Measurements from ENCODE around the gene ADGRB3.

The ADGRB3 gene

GRCh38 chr6:68636666-68637065 lies 1.6 kb downstream of the ADGRB3 start:
- Histone ChIP-seq H3K36me3 (ENCODE audit: control insufficient read depth in 1 of 2, insufficient read depth in 2 of 2, low read length in 2 of 2) (no peaks in the 10 kb centered on the region), H3K4me1 (ENCODE audit: control insufficient read depth in 1 of 2, insufficient read depth in 2 of 2, low read length in 2 of 2) (peaks cover 0 to 5% of the 10 kb centered on the region in 2 donors), H3K27ac (ENCODE audit: low read length) (no peak overlapping the region), H3K27me3 (ENCODE audit: low read depth, low read length) (no peaks in the 10 kb centered on the region), H3K9me3 (ENCODE audit: control insufficient read depth in 1 of 2, low read length in 2 of 2) (no peaks in the 10 kb centered on the region), H3K4me3 (ENCODE audit: low read depth in 1 of 2, low read length in 2 of 2) (peak overlapping the region; percentile 40 to 89)

- Histone ChIP-seq H3K4me1 (ENCODE audit: control insufficient read depth in 1 of 2, insufficient read depth in 2 of 2, low read length in 2 of 2) (peaks cover 0 to 5% of the 10 kb centered on the region in 2 donors), H3K4me3 (ENCODE audit: low read depth in 1 of 2, low read length in 2 of 2) (peak overlapping the region; percentile 40 to 89)
Observed at GRCh38 chr6:68637071-68637470, 2.0 kb downstream of the ADGRB3 start.

GRCh38 chr6:68637782-68638181 lies 2.7 kb downstream of the ADGRB3 start:
- no peak overlapping the region for H3K27ac ChIP-seq (ENCODE audit: low read length)
- peaks cover 0 to 5% of the 10 kb centered on the region in 2 donors for H3K4me1 ChIP-seq (ENCODE audit: control insufficient read depth in 1 of 2, insufficient read depth in 2 of 2, low read length in 2 of 2)
- H3K9me3 ChIP-seq (ENCODE audit: control insufficient read depth in 1 of 2, low read length in 2 of 2) = no peaks in the 10 kb centered on the region
- H3K36me3 ChIP-seq (ENCODE audit: control insufficient read depth in 1 of 2, insufficient read depth in 2 of 2, low read length in 2 of 2) = no peaks in the 10 kb centered on the region
- H3K27me3 ChIP-seq (ENCODE audit: low read depth, low read length) = no peaks in the 10 kb centered on the region
- peak overlapping the region in 1 of 2 donors; percentile 89 for H3K4me3 ChIP-seq (ENCODE audit: low read depth in 1 of 2, low read length in 2 of 2)

More at GRCh38 chr6:68637071-68637470, 2.0 kb downstream of the ADGRB3 start:
- Histone ChIP-seq H3K9me3 (ENCODE audit: control insufficient read depth in 1 of 2, low read length in 2 of 2) (no peaks in the 10 kb centered on the region), H3K36me3 (ENCODE audit: control insufficient read depth in 1 of 2, insufficient read depth in 2 of 2, low read length in 2 of 2) (no peaks in the 10 kb centered on the region), H3K27ac (ENCODE audit: low read length) (no peak overlapping the region), H3K27me3 (ENCODE audit: low read depth, low read length) (no peaks in the 10 kb centered on the region)

GRCh38 chr6:68638230-68638900 lies 3.3 kb downstream of the ADGRB3 start:
- H3K36me3 ChIP-seq (ENCODE audit: control insufficient read depth in 1 of 2, insufficient read depth in 2 of 2, low read length in 2 of 2) = no peaks in the 10 kb centered on the region
- peak overlapping the region in 1 of 2 donors; percentile 89 for H3K4me3 ChIP-seq (ENCODE audit: low read depth in 1 of 2, low read length in 2 of 2)
- no peaks in the 10 kb centered on the region for H3K9me3 ChIP-seq (ENCODE audit: control insufficient read depth in 1 of 2, low read length in 2 of 2)
- H3K27me3 ChIP-seq (ENCODE audit: low read depth, low read length) = no peaks in the 10 kb centered on the region
- H3K4me1 ChIP-seq (ENCODE audit: control insufficient read depth in 1 of 2, insufficient read depth in 2 of 2, low read length in 2 of 2) = peaks cover 0 to 5% of the 10 kb centered on the region in 2 donors
- no peak overlapping the region for H3K27ac ChIP-seq (ENCODE audit: low read length)

- Histone ChIP-seq H3K9me3 (ENCODE audit: control insufficient read depth in 1 of 2, low read length in 2 of 2) (no peaks in the 10 kb centered on the region), H3K4me3 (ENCODE audit: low read depth in 1 of 2, low read length in 2 of 2) (peak overlapping the region in 1 of 2 donors; percentile 53), H3K27ac (ENCODE audit: low read length) (no peak overlapping the region), H3K27me3 (ENCODE audit: low read depth, low read length) (no peaks in the 10 kb centered on the region), H3K4me1 (ENCODE audit: control insufficient read depth in 1 of 2, insufficient read depth in 2 of 2, low read length in 2 of 2) (peaks cover 0 to 5% of the 10 kb centered on the region in 2 donors), H3K36me3 (ENCODE audit: control insufficient read depth in 1 of 2, insufficient read depth in 2 of 2, low read length in 2 of 2) (no peaks in the 10 kb centered on the region)
Observed at GRCh38 chr6:68639211-68639610, 4.1 kb downstream of the ADGRB3 start.

- no peaks in the 10 kb centered on the region for H3K36me3 ChIP-seq (ENCODE audit: control insufficient read depth in 1 of 2, insufficient read depth in 2 of 2, low read length in 2 of 2)
- H3K9me3 ChIP-seq (ENCODE audit: control insufficient read depth in 1 of 2, low read length in 2 of 2) = no peaks in the 10 kb centered on the region
- H3K27ac ChIP-seq (ENCODE audit: low read length) = peak overlapping the region; percentile 37
- no peaks in the 10 kb centered on the region for H3K27me3 ChIP-seq (ENCODE audit: low read depth, low read length)
- H3K4me3 ChIP-seq (ENCODE audit: low read depth in 1 of 2, low read length in 2 of 2) = peak overlapping the region; percentile 47 to 53
- H3K4me1 ChIP-seq (ENCODE audit: control insufficient read depth in 1 of 2, insufficient read depth in 2 of 2, low read length in 2 of 2) = peaks cover 0 to 5% of the 10 kb centered on the region in 2 donors
Observed at GRCh38 chr6:68639826-68640490, 4.9 kb downstream of the ADGRB3 start.

- peak overlapping the region; percentile 37 for H3K27ac ChIP-seq (ENCODE audit: low read length)
Observed at GRCh38 chr6:68640491-68640835, 5.4 kb downstream of the ADGRB3 start.

GRCh38 chr6:68641172-68641571 lies 6.1 kb downstream of the ADGRB3 start:
- Histone ChIP-seq H3K27me3 (ENCODE audit: low read depth, low read length) (no peaks in the 10 kb centered on the region), H3K27ac (ENCODE audit: low read length) (peak overlapping the region; percentile 24), H3K4me3 (ENCODE audit: low read depth in 1 of 2, low read length in 2 of 2) (no peak overlapping the region), H3K9me3 (ENCODE audit: control insufficient read depth in 1 of 2, low read length in 2 of 2) (no peaks in the 10 kb centered on the region), H3K36me3 (ENCODE audit: control insufficient read depth in 1 of 2, insufficient read depth in 2 of 2, low read length in 2 of 2) (no peaks in the 10 kb centered on the region), H3K4me1 (ENCODE audit: control insufficient read depth in 1 of 2, insufficient read depth in 2 of 2, low read length in 2 of 2) (no peaks in the 10 kb centered on the region)

More at GRCh38 chr6:68640491-68640835, 5.4 kb downstream of the ADGRB3 start:
- peaks cover 0 to 5% of the 10 kb centered on the region in 2 donors for H3K4me1 ChIP-seq (ENCODE audit: control insufficient read depth in 1 of 2, insufficient read depth in 2 of 2, low read length in 2 of 2)
- no peaks in the 10 kb centered on the region for H3K9me3 ChIP-seq (ENCODE audit: control insufficient read depth in 1 of 2, low read length in 2 of 2)
- H3K27me3 ChIP-seq (ENCODE audit: low read depth, low read length) = no peaks in the 10 kb centered on the region
- H3K36me3 ChIP-seq (ENCODE audit: control insufficient read depth in 1 of 2, insufficient read depth in 2 of 2, low read length in 2 of 2) = no peaks in the 10 kb centered on the region
- peak overlapping the region; percentile 47 to 53 for H3K4me3 ChIP-seq (ENCODE audit: low read depth in 1 of 2, low read length in 2 of 2)

- H3K4me1 ChIP-seq (ENCODE audit: control insufficient read depth in 1 of 2, insufficient read depth in 2 of 2, low read length in 2 of 2) = no peaks in the 10 kb centered on the region
- no peak overlapping the region for H3K27ac ChIP-seq (ENCODE audit: low read length)
- H3K4me3 ChIP-seq (ENCODE audit: low read depth in 1 of 2, low read length in 2 of 2) = no peak overlapping the region
- no peaks in the 10 kb centered on the region for H3K9me3 ChIP-seq (ENCODE audit: control insufficient read depth in 1 of 2, low read length in 2 of 2)
- H3K36me3 ChIP-seq (ENCODE audit: control insufficient read depth in 1 of 2, insufficient read depth in 2 of 2, low read length in 2 of 2) = no peaks in the 10 kb centered on the region
- H3K27me3 ChIP-seq (ENCODE audit: low read depth, low read length) = no peaks in the 10 kb centered on the region
Observed at GRCh38 chr6:68642081-68642480, 7.0 kb downstream of the ADGRB3 start.

- Histone ChIP-seq H3K36me3 (ENCODE audit: control insufficient read depth in 1 of 2, insufficient read depth in 2 of 2, low read length in 2 of 2) (no peaks in the 10 kb centered on the region), H3K4me1 (ENCODE audit: control insufficient read depth in 1 of 2, insufficient read depth in 2 of 2, low read length in 2 of 2) (no peaks in the 10 kb centered on the region), H3K9me3 (ENCODE audit: control insufficient read depth in 1 of 2, low read length in 2 of 2) (no peaks in the 10 kb centered on the region), H3K4me3 (ENCODE audit: low read depth in 1 of 2, low read length in 2 of 2) (no peak overlapping the region), H3K27ac (ENCODE audit: low read length) (no peak overlapping the region), H3K27me3 (ENCODE audit: low read depth, low read length) (no peaks in the 10 kb centered on the region)
Observed at GRCh38 chr6:68642977-68643376, 7.9 kb downstream of the ADGRB3 start.

- Histone ChIP-seq H3K4me1 (ENCODE audit: control insufficient read depth in 1 of 2, insufficient read depth in 2 of 2, low read length in 2 of 2) (no peaks in the 10 kb centered on the region), H3K4me3 (ENCODE audit: low read depth in 1 of 2, low read length in 2 of 2) (no peak overlapping the region), H3K9me3 (ENCODE audit: control insufficient read depth in 1 of 2, low read length in 2 of 2) (no peaks in the 10 kb centered on the region), H3K27me3 (ENCODE audit: low read depth, low read length) (no peaks in the 10 kb centered on the region), H3K36me3 (ENCODE audit: control insufficient read depth in 1 of 2, insufficient read depth in 2 of 2, low read length in 2 of 2) (no peaks in the 10 kb centered on the region), H3K27ac (ENCODE audit: low read length) (no peak overlapping the region)
Observed at GRCh38 chr6:68649669-68650068, 14.6 kb downstream of the ADGRB3 start.

Measured in muscle layer of duodenum (tissue), 2 donors.